SK-N-SH (cell line): ENCODE results near the gene CALML6.

ENCODE experiments used
- EP300 ChIP-seq, 2 experiments: IDR thresholded peaks; 2 replicates each; pipeline versions ENCODE4 v1.4.0 to v1.6.1; 2012; ENCODE audit warnings: borderline replicate concordance in 1 of 2, low read depth in 1 of 2, low read length in 1 of 2
- FOXJ3 ChIP-seq: sonication (generic); formaldehyde crosslinking; IDR thresholded peaks from 2 replicates; pipeline ENCODE4 v1.5.1; 2020; ENCODE audit warnings: mild to moderate bottlenecking, missing genetic modification reagents
- GABPA ChIP-seq: IDR thresholded peaks from 2 replicates; pipeline ENCODE4 v1.4.0; 2012; ENCODE audit warnings: low read depth, mild to moderate bottlenecking
- GATA2 ChIP-seq: sonication (generic); formaldehyde crosslinking; IDR thresholded peaks from 2 replicates; pipeline ENCODE4 v1.5.0; 2020; ENCODE audit warnings: mild to moderate bottlenecking, missing genetic modification reagents
- MAX ChIP-seq: IDR thresholded peaks from 2 replicates; pipeline ENCODE4 v1.4.0; 2012; ENCODE audit warnings: low read depth
- MXI1 ChIP-seq: IDR thresholded peaks from 2 replicates; pipeline ENCODE4 v1.6.1; 2012; ENCODE audit warnings: mild to moderate bottlenecking, low read depth, low read length, improper control_type of control experiment
- POLR2AphosphoS5 ChIP-seq: IDR thresholded peaks from 2 replicates; pipeline ENCODE4 v1.6.1; 2012; ENCODE audit warnings: low read depth, low read length
- RFX5 ChIP-seq: IDR thresholded peaks from 2 replicates; pipeline ENCODE4 v1.6.1; 2012; ENCODE audit warnings: mild to moderate bottlenecking, improper control_type of control experiment, low read length
- SIN3A ChIP-seq: IDR thresholded peaks from 2 replicates; pipeline ENCODE4 v1.6.1; 2012; ENCODE audit warnings: low read depth, mild to moderate bottlenecking, low read length, moderate library complexity, borderline replicate concordance
- TAF1 ChIP-seq: IDR thresholded peaks from 2 replicates; pipeline ENCODE4 v1.6.1; 2012; ENCODE audit warnings: low read depth, mild to moderate bottlenecking, low read length, moderate library complexity, borderline replicate concordance
- TEAD4 ChIP-seq: IDR thresholded peaks from 2 replicates; pipeline ENCODE4 v1.4.0; 2012; ENCODE audit warnings: mild to moderate bottlenecking, borderline replicate concordance; ENCODE audit not compliant: insufficient read depth
- USF2 ChIP-seq: fragments of 150-350 bp; IDR thresholded peaks from 2 replicates; pipeline ENCODE4 v1.6.1; 2017; ENCODE audit warnings: antibody characterized with exemption, low read length, low read depth, borderline replicate concordance
- YY1 ChIP-seq: IDR thresholded peaks from 2 replicates; pipeline ENCODE4 v1.4.0; 2012; ENCODE audit warnings: low read depth, mild to moderate bottlenecking
- TF ChIP-seq, protein P1 (sequence below): fragments of 200-600 bp; sonication (generic); IDR thresholded peaks from 2 replicates; pipeline ENCODE4 v1.6.1; 2017; ENCODE audit warnings: antibody characterized with exemption, mild to moderate bottlenecking, moderate library complexity

DNA sequence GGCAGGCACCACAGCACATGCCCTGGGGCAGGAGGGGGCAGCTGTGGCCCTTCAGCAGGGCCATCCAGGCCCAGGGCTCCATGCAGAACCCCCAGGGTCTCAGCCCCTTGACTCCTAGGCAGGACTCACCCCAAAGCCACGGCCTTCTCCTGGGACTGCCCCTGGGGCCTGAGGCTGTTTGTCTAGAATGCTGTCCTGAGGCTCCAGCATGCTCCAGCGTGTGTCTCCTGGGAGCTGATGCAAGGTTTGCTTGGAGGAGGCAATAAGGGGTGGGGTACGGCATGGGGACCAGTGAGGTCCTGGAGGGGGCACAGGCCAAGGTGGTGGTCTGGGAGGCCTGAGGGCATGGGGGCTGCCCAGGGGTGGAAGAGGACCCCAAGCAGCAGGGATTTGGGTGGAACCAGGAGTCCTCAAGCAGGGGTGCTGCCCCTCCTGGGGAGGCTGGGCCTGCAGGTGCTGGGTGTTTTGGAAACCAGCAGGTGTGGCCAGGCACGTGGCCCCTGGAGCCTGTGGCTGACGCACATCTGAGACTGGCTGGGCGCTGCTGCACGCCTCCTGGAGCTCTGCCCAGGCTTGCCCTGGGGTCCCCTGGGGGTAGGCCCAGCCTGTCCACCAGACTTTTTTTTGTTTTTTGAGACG is 7.8 kb upstream of the CALML6 start:
- TF ChIP-seq TAF1 (no peak), GATA2 (CRISPR knock-in tag) (no peak), FOXJ3 (CRISPR knock-in tag) (no peak), GABPA (no peak), MXI1 (no peak), TEAD4 (no peak), USF2 (no peak), YY1 (no peak), POLR2AphosphoS5 (no peak), RFX5 (no peak), MAX (no peak), SIN3A (no peak), EP300 (IDR thresholded peaks at IDR 0.05; ENCODE audit: borderline replicate concordance in 1 of 2, low read depth in 1 of 2, low read length in 1 of 2) (no peak)
- TF ChIP-seq, protein P1, sequence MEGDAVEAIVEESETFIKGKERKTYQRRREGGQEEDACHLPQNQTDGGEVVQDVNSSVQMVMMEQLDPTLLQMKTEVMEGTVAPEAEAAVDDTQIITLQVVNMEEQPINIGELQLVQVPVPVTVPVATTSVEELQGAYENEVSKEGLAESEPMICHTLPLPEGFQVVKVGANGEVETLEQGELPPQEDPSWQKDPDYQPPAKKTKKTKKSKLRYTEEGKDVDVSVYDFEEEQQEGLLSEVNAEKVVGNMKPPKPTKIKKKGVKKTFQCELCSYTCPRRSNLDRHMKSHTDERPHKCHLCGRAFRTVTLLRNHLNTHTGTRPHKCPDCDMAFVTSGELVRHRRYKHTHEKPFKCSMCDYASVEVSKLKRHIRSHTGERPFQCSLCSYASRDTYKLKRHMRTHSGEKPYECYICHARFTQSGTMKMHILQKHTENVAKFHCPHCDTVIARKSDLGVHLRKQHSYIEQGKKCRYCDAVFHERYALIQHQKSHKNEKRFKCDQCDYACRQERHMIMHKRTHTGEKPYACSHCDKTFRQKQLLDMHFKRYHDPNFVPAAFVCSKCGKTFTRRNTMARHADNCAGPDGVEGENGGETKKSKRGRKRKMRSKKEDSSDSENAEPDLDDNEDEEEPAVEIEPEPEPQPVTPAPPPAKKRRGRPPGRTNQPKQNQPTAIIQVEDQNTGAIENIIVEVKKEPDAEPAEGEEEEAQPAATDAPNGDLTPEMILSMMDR, result no peak
